ENCODE results near the gene RANBP1.

The RANBP1 gene

DNA sequence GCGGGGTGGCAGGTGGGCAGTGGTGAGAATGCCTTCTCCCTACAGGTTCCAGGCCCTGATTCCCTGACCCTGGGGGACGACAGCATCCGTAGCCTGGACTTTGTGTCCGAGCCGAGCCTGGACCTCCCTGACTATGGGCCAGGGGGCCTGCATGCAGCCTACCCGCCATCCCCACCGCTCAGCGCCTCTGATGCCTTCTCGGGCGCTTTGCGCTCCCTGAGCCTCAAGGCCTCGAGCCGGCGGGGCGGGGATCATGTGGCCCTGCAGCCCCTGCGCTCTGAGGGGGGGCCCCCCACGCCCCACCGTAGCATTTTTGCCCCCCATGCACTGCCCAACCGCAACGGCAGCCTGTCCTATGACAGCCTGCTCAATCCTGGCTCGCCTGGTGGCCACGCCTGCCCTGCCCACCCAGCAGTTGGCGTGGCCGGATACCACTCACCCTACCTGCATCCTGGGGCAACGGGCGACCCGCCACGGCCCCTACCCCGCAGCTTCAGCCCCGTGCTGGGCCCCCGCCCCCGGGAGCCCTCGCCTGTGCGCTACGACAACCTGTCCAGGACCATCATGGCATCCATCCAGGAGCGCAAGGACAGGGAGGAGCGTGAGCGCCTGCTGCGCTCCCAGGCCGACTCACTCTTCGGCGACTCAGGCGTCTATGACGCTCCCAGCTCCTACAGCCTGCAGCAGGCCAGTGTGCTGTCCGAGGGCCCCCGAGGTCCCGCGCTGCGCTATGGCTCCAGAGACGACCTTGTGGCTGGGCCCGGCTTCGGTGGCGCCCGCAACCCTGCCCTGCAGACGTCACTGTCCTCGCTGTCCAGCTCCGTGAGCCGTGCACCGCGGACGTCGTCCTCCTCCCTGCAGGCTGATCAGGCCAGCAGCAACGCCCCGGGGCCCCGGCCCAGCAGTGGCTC lies 27.1 kb downstream of the RANBP1 start:
- TF ChIP-seq, protein P1, sequence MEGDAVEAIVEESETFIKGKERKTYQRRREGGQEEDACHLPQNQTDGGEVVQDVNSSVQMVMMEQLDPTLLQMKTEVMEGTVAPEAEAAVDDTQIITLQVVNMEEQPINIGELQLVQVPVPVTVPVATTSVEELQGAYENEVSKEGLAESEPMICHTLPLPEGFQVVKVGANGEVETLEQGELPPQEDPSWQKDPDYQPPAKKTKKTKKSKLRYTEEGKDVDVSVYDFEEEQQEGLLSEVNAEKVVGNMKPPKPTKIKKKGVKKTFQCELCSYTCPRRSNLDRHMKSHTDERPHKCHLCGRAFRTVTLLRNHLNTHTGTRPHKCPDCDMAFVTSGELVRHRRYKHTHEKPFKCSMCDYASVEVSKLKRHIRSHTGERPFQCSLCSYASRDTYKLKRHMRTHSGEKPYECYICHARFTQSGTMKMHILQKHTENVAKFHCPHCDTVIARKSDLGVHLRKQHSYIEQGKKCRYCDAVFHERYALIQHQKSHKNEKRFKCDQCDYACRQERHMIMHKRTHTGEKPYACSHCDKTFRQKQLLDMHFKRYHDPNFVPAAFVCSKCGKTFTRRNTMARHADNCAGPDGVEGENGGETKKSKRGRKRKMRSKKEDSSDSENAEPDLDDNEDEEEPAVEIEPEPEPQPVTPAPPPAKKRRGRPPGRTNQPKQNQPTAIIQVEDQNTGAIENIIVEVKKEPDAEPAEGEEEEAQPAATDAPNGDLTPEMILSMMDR (IDR thresholded peaks at IDR 0.05; ENCODE audit: low read depth, low read length) = no peak

DNA sequence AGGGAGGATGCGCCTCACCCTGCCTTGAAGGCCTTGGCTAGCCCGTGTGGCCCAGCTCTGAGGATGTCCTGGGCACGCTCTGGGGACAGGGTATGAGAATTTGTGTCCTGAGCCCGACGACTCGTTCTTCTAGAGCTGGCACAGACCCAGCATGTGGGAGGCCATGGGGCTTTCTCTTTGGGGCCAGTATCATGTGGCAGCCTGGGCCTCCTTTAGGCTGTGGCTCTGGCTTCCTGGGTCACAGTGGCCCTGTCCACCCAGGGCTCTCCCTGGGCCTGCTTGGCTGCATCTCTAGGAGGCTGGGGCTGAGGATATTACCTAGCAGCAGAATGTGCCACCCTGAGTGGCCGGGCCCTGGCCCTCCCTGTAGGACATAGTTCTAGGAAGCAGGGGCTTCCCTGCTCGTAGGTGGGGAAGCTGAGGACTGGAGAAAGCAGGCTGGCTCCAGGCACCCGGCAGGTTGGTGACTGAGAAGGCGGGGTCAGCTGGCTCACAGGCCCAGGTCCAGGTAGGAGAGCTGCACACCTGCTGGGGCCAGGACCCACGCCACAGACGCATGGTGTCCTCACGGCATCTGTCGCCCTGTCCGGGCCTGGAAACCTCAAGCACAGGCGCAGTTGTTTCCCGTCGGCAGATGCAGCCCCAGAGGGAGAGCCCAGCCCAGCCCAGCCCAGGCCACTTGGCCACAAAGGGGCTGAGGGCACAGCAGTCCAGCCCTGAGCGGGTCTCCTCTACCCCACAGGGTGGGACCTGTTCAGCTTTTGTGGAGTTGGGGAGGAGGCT lies 28.2 kb downstream of the RANBP1 start:
- TF ChIP-seq, protein P1 (IDR thresholded peaks at IDR 0.05; ENCODE audit: low read depth, low read length) = no peak

More for the DNA sequence above, 27.1 kb downstream of the RANBP1 start:
- DNase-seq (ENCODE audit: extremely low read depth, low read depth) = no peak

DNA sequence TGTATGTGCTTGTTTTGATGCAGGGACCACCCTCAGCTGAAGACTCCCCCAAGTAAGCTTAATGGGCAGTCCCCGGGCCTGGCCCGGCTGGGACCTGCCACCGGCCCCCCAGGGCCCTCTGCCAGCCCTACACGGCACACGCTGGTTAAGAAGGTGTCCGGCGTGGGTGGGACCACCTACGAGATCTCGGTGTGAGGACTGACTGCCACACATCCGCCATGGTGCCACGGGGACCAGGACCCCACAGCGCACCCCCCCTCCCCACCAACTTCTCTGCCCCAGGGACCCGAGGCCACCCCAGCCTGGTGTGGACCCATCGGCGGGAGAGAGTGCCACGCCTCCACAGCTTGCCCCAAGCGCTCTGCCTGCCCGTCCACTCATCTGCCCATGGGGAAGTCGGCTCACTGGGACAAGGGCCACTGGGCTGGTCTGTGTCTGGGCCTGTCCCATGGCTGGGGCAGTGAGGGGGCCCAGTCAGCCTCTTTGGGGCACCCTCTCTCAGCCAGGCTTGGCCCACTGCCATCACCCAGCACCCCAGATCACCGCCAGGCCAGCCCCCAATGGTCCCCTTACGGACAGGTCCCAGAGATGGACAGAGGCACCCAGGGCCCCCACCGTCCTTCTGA lies 29.4 kb downstream of the RANBP1 start:
- TF ChIP-seq, protein P1 (IDR thresholded peaks at IDR 0.05; ENCODE audit: low read depth, low read length) = no peak
- no peak for DNase-seq (ENCODE audit: extremely low read depth, low read depth)

More for the DNA sequence above, 28.2 kb downstream of the RANBP1 start:
- DNase-seq (ENCODE audit: extremely low read depth, low read depth) = no peak

DNA sequence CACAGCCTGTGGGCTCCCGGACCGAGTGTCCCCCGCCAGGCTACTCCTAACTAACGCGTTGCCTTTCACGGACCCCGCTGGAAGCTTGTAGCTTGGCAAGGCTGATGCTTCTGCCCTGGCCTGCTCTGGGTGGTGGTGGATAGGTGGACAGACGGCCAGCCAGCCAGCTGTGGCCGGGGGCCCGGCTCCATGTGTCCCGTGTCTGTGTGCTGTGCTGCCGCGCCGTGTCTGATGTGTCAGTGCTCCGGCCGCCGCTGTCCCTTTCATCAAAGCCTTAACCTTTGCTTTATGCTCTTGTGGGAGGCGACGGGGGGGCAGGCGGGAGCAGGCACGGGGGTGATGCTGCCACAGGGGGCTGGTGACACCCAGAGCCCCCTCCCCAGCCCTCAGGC lies 29.9 kb downstream of the RANBP1 start:
- DNase-seq (ENCODE audit: extremely low read depth, low read depth) = no peak
- TF ChIP-seq, protein P1 (IDR thresholded peaks at IDR 0.05; ENCODE audit: low read depth, low read length) = no peak

DNA sequence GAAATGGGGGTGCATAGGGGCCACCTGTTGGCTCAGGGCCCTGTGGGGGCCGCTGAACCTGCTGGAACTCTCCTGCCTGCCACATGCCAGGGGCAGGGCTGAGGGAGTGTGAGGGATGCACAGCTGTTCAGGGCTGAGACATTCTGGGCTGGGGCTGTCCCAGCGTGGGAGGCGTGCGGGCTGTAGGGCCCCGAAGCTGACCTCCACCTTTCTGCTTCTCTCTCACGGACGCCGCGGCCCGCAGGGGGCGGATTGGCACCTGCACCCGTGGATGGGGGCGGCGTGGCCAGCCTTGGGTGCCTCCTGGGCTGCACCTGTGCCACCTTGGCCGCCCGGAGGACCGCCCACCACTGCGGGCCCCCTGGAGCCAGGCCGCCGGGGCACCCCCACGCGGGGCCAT lies 30.9 kb downstream of the RANBP1 start:
- no peak for DNase-seq (ENCODE audit: extremely low read depth, low read depth)
- TF ChIP-seq, protein P1 (IDR thresholded peaks at IDR 0.05; ENCODE audit: low read depth, low read length) = no peak

DNA sequence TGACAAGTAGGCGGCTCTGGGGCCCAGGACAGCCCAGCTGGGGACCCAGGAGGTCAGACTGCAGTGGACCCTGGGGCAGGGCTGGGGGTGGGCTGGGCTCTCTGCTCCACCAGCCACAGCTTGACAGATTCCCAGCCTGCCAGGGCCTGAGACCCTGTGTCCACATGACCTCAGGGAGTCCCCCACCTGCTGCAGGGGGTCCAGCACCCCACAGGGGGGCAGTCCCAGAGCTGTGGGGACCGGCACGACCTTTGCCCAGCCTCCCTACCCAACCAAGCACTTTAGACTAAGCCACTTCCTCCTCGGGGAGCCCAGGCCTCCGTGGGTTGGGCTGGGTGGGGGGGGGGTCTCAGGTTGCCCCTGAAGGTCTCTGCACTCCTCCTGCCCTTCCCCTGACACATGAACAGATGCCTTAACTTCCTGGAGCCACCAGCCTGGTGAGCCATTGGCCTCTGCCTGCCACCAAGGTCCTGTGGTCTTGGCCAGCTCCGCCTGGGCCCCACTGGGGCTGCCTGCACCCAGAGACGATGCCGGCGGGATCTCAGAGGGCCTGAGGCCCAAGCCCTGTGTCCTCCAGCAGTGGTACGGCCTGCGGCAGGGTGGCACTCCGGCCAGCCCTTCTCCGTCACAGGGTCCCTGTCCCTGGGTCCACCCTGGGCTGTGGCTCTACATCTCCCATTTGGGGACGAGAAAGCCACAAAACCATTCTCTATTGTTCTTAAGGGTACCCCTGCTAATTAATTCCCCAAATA lies 31.5 kb downstream of the RANBP1 start:
- no peak for DNase-seq (ENCODE audit: extremely low read depth, low read depth)
- TF ChIP-seq, protein P1 (IDR thresholded peaks at IDR 0.05; ENCODE audit: low read depth, low read length) = no peak
